NCI-H2227 treated with DMSO at 0.1 percent for 48 hours (cell line): Measurements from ENCODE around the gene MGME1.
A peak's percentile ranks its signal among the peaks of the same experiment; 100 is the strongest.

Experiments used
- DNase-seq: peaks from one replicate; lab custom pipeline; 2025; lab: John Stamatoyannopoulos, UW

MGME1 gene

GRCh38 chr20:17992847-17993513 lies 24.2 kb downstream of the MGME1 start:
- no peak for DNase-seq

- no peak for DNase-seq
Observed at GRCh38 chr20:17993546-17993945, 24.7 kb downstream of the MGME1 start.

- DNase-seq: peak; percentile 71
Observed at GRCh38 chr20:17995967-17996819, 27.4 kb downstream of the MGME1 start.

GRCh38 chr20:17998446-17998845 lies 29.6 kb downstream of the MGME1 start:
- no peak for DNase-seq

GRCh38 chr20:17999566-17999965 lies 30.7 kb downstream of the MGME1 start:
- no peak for DNase-seq

- no peak for DNase-seq
Observed at GRCh38 chr20:18001131-18001921, 32.5 kb downstream of the MGME1 start.

GRCh38 chr20:18003897-18004296 lies 35.1 kb downstream of the MGME1 start:
- no peak for DNase-seq

GRCh38 chr20:18004384-18005031 lies 35.7 kb downstream of the MGME1 start:
- no peak for DNase-seq

GRCh38 chr20:18005170-18005989 lies 36.6 kb downstream of the MGME1 start:
- DNase-seq: no peak

- no peak for DNase-seq
Observed at GRCh38 chr20:18005990-18006364, 37.2 kb downstream of the MGME1 start.

GRCh38 chr20:18006684-18007083 lies 37.9 kb downstream of the MGME1 start:
- no peak for DNase-seq

- DNase-seq: no peak
Observed at GRCh38 chr20:18007534-18008292, 38.9 kb downstream of the MGME1 start.

GRCh38 chr20:18009116-18009515 lies 40.3 kb downstream of the MGME1 start:
- no peak for DNase-seq

GRCh38 chr20:18011482-18011881 lies 42.7 kb downstream of the MGME1 start:
- DNase-seq: no peak

- no peak for DNase-seq
Observed at GRCh38 chr20:18011951-18012645, 43.3 kb downstream of the MGME1 start.

- DNase-seq: no peak
Observed at GRCh38 chr20:18012901-18013300, 44.1 kb downstream of the MGME1 start.

GRCh38 chr20:18014411-18014810 lies 45.6 kb downstream of the MGME1 start:
- DNase-seq: no peak

GRCh38 chr20:18016772-18017171 lies 48.0 kb downstream of the MGME1 start:
- no peak for DNase-seq

GRCh38 chr20:18018100-18018499 lies 49.3 kb downstream of the MGME1 start:
- no peak for DNase-seq

GRCh38 chr20:18019068-18019467 lies 50.2 kb downstream of the MGME1 start:
- DNase-seq: no peak
